ENCODE measurements around the gene PRKACA. TPM values are rescaled to one million over a fixed set of nuclear protein-coding genes. Genes with fewer than 3 reads are reported as not detected.

PRKACA gene
- total RNA-seq, 1 donor, result 44.0 TPM

DNA sequence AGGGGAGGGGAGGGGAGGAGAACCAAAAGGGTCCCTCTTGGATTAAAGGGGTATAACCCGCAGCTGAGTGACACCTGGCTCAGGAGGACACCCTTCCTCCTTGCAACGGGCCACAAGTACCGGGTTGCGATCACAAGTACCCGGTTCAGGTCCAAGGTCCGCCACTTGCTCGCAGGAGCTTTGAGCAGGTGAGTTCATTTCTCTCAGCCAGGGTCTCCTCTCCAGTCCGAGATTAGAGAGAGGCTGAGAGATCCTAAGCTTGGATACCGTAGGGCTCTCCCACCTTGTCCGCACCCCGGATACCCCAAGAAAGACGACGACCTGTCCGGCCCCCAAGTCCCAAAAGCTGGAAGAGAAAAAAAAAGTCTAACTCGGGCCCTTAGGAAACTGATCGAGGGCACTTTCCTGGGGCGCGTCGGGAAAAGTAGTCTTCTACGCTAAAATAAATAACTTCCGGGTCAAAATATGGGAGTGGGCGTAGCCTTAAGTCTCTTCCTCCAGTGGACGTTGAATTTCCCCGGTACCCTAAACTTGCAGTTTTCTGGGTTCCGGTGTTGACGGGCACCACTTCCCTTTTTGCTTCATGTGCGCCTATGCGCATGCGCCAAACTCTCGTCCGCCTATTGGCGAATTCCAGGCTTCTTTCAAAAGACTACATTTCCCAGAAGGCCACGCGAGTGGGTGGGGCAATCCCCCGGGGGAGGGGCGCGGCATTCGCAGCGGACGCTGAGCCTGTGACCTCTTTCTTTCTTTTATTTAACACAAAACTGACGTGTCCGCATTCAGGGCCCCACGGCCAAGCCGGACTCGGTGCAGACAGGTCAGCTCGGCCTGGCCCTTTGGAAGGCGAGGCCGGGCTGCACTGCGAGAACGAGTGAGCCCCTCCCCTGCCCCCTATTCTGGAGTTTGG, 36.4 kb downstream of the PRKACA start:
- DNase-seq (ENCODE audit: low read depth), result peak; percentile 100
- TF ChIP-seq CTCF (IDR thresholded peaks at IDR 0.05; ENCODE audit: insufficient read depth, low read length), result no peak
- peak overlapping the region; percentile 81 for H3K4me3 ChIP-seq (ENCODE audit: low read depth, low read length)

DNA sequence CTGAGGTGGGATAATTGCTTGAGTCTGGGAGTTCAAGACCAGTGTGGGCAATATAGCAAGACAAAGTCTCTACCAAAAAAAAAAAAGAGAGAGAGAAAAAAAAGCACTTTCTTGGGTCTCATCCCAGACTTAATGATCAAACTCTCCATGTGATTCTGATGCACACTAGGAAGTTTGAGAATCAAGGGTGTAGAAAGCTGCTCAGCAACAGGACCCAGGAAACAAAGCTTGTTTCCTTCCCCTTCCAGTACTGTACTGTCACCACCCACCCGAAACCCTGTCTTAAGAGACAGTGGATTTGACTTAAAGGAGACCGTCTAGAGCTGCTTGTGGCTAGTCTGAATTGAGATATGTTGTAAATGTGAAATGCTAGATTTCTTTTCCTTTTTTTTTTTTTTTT, 39.2 kb downstream of the PRKACA start:
- peak; percentile 66 for DNase-seq (ENCODE audit: low read depth)
- H3K4me3 ChIP-seq (ENCODE audit: low read depth, low read length), result no peak overlapping the region
- no peak for TF ChIP-seq CTCF (IDR thresholded peaks at IDR 0.05; ENCODE audit: insufficient read depth, low read length)

DNA sequence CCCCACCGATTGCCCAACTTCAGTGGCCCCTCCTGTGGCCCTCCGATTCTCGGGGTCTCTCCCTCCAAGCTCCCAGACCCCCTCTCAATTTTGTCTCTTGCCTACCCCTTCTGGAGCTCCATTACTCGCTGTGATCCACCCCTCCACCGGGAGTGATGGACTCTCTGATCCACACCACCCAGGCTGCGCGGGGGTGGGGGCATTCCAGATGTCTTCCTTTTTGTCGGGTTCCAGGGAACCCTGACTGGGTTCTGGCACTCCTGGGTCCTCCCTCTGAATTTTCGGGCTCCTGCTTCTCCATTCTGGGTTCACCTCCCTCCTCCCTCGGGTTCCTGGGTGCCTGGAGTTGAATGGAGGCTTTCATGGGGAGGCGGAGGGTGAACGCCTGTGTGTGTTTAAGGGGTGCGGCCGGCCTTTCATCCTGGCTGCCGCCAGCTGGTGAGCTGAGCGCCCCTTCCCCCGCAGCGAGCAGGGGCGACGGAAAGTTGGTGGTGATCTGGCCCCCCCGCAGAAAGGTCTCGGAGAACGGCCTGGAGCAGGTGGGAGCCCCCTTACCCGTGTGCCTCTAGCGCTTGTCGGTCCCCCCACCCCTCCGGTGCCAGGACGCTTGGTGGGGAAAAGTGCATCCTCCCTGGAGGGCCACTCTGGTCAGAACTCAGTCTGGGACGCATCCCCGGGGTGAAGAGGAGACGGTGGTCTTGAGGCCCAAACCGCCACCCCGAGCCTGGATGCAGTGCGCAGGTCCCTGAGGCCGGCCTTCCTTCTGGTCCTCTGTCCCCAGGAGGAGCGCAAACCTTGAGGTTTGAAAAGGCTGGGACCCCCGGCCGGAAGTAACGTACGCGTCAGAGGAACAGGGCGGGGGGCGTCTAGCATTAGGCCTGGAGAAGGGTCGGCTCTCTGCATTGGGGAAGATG, 43.4 kb downstream of the PRKACA start:
- peak overlapping the region; percentile 80 for H3K4me3 ChIP-seq (ENCODE audit: low read depth, low read length)
- TF ChIP-seq CTCF (IDR thresholded peaks at IDR 0.05; ENCODE audit: insufficient read depth, low read length), result no peak
- no peak for DNase-seq (ENCODE audit: low read depth)

DNA sequence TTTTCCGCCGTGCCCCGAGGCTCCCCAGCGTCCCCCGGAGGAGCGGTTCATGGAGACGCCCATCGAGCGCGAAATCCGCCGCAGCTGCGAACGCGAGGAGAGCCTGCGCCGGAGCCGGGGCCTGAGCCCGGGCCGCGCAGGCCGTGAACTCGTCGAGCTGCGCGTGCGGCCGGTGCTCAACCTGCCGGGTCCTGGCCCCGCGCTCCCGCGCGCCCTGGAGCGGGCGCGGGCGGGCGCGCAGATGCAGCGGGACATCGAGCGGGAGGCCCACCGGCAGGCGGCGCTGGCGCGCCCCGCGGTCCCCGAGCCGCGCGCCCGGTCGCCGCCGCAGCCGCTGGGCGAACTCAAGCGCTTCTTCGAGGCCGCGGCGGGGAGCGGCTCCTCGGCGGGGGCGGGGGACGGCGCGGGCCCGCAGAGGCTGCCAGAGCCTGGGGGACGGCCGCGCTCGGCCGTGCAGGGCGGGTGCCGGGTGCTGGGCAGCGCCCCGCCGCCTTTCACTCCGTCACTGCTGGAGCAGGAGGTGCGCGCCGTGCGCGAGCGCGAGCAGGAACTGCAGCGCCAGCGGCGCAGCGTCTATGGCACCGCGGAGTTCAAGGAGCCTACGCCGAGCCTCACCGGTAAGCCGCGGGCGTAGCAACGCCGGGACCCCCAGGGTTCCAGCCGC, 44.2 kb downstream of the PRKACA start:
- peak; percentile 82 for DNase-seq (ENCODE audit: low read depth)
- peak; percentile 37 for TF ChIP-seq CTCF (IDR thresholded peaks at IDR 0.05; ENCODE audit: insufficient read depth, low read length)
- peak overlapping the region; percentile 80 for H3K4me3 ChIP-seq (ENCODE audit: low read depth, low read length)

- H3K4me3 ChIP-seq (ENCODE audit: low read depth, low read length), result peak within 1 kb of the TSS; percentile 80
- DNase-seq (ENCODE audit: low read depth), result peak; percentile 22
- peak; percentile 18 for TF ChIP-seq CTCF (IDR thresholded peaks at IDR 0.05; ENCODE audit: insufficient read depth, low read length)
Measured at GRCh38 chr19:14072535-14073260, 44.9 kb downstream of the PRKACA start, which contains the start of gene MISP3. Gene MISP3 (plus strand): TSS chr19:14072786. CDS start chr19:14073310, 524 bp downstream.

Measured in fibroblast of the aortic adventitia (primary cell).